Measurements from ENCODE around the gene PEX5L. TPM values are rescaled to one million over a fixed set of nuclear protein-coding genes. Genes with fewer than 3 reads are reported as not detected.

The PEX5L gene
- total RNA-seq, 1 donor from 2014 or later, result not detected

GRCh38 chr3:179885950-179886349 lies 150.8 kb downstream of the PEX5L start:
- CTCF ChIA-PET, result no interaction called here
- no peaks in the 10 kb centered on the region for H3K36me3 Mint-ChIP-seq (ENCODE audit: low read depth)

GRCh38 chr3:179884136-179884535 lies 152.6 kb downstream of the PEX5L start:
- Mint-ChIP-seq H3K36me3 (ENCODE audit: low read depth) (no peaks in the 10 kb centered on the region), H3K4me1 (no peaks in the 10 kb centered on the region), H3K27me3 (peaks cover 13% of the 10 kb centered on the region), H3K4me3 (no peak overlapping the region), H3K27ac (no peak overlapping the region), H3K9me3 (no peaks in the 10 kb centered on the region)
- CTCF ChIA-PET, result no interaction called here
- POLR2A ChIA-PET, result no interaction called here
- no peak for ATAC-seq (ENCODE audit: low read depth)
- no peak for TF ChIP-seq CTCF (IDR thresholded peaks at IDR 0.05)
- intact Hi-C loops (cut with micrococcal nuclease), result no loop called here
- DNase-seq, result no peak

More at GRCh38 chr3:179885950-179886349, 150.8 kb downstream of the PEX5L start:
- H3K27ac Mint-ChIP-seq, result no peak overlapping the region
- DNase-seq (no peak), ATAC-seq (ENCODE audit: low read depth) (no peak)
- H3K27me3 Mint-ChIP-seq, result peaks cover 12% of the 10 kb centered on the region
- intact Hi-C loops (cut with micrococcal nuclease), result no loop called here
- no peak overlapping the region for H3K4me3 Mint-ChIP-seq
- no peak for TF ChIP-seq CTCF (IDR thresholded peaks at IDR 0.05)
- H3K4me1 Mint-ChIP-seq, result no peaks in the 10 kb centered on the region
- no peaks in the 10 kb centered on the region for H3K9me3 Mint-ChIP-seq
- POLR2A ChIA-PET, result no interaction called here

DNA sequence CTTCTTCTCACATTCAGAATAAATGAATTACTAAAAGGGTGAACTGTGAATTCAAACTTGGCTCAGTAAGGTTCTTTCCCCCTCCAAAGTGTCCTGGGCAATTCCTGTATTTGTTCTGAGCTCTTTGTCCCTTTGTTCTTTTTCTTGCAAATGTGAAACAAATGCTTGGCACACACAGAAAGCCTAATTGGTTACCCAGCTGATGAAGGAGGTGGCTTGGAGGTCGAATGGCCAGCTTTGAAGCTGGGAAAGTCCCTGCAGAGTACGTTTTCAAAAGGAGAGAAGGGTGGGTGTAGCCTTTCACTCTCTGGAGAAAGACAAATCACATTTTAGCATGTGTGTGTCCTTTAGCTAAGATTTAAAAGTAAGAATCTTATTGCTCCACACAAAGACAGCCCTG lies 154.4 kb downstream of the PEX5L start:
- no peak overlapping the region for H3K4me3 Mint-ChIP-seq
- no peak for ATAC-seq (ENCODE audit: low read depth)
- no peak for TF ChIP-seq CTCF (IDR thresholded peaks at IDR 0.05)
- intact Hi-C loops (cut with micrococcal nuclease), result no loop called here
- H3K27ac Mint-ChIP-seq, result no peak overlapping the region
- H3K4me1 Mint-ChIP-seq, result no peaks in the 10 kb centered on the region
- H3K9me3 Mint-ChIP-seq, result no peaks in the 10 kb centered on the region
- no peak for DNase-seq
- ChIA-PET POLR2A (no interaction called here), CTCF (no interaction called here)
- H3K27me3 Mint-ChIP-seq, result peaks cover 6% of the 10 kb centered on the region
- no peaks in the 10 kb centered on the region for H3K36me3 Mint-ChIP-seq (ENCODE audit: low read depth)

DNA sequence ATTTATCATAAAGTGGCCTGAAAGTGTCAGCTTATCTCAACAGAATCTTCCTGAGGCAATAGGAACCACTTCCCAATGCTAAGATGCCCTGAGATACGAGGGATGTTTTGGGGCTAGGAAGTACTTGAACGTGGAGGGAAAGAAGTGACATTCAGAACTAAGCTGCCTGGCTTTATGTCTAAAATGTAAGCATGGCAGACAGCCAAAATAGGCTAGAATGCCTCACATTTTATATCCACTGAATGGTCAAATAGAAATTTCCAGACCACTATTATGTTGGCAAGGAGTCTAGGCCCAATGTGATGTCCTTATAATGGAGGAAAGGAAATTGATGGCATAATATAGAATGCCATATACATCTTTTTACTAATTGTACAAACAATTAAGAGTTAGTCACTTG lies 154.9 kb downstream of the PEX5L start:
- DNase-seq (no peak), ATAC-seq (ENCODE audit: low read depth) (no peak)
- no peaks in the 10 kb centered on the region for H3K36me3 Mint-ChIP-seq (ENCODE audit: low read depth)

GRCh38 chr3:179880868-179881267 lies 155.9 kb downstream of the PEX5L start:
- Mint-ChIP-seq H3K27me3 (peaks cover 6% of the 10 kb centered on the region), H3K27ac (no peak overlapping the region), H3K36me3 (ENCODE audit: low read depth) (no peaks in the 10 kb centered on the region), H3K9me3 (no peaks in the 10 kb centered on the region), H3K4me3 (no peak overlapping the region), H3K4me1 (no peaks in the 10 kb centered on the region)
- no peak for DNase-seq
- ChIA-PET CTCF (no interaction called here), POLR2A (no interaction called here)
- ATAC-seq (ENCODE audit: low read depth), result no peak
- intact Hi-C loops (cut with micrococcal nuclease), result no loop called here
- no peak for TF ChIP-seq CTCF (IDR thresholded peaks at IDR 0.05)

More for the DNA sequence above, 154.9 kb downstream of the PEX5L start:
- Mint-ChIP-seq H3K9me3 (no peaks in the 10 kb centered on the region), H3K4me3 (no peak overlapping the region), H3K27me3 (peaks cover 6% of the 10 kb centered on the region), H3K27ac (no peak overlapping the region), H3K4me1 (no peaks in the 10 kb centered on the region)
- CTCF ChIA-PET, result no interaction called here
- intact Hi-C loops (cut with micrococcal nuclease), result no loop called here
- TF ChIP-seq CTCF (IDR thresholded peaks at IDR 0.05), result no peak
- POLR2A ChIA-PET, result no interaction called here
